A172 (cell line): ENCODE measurements around the gene EEF1G. TPM values are rescaled to one million over a fixed set of nuclear protein-coding genes. Genes with fewer than 3 reads are reported as not detected.
"Not testable (repeated sequence)": the region's sequence is repeated elsewhere in the genome, so short reads cannot be mapped to it uniquely, and the experiment has no call there.

Experiments
- DNase-seq: peaks from one replicate; pipeline ENCODE4 v3.0.0-alpha.2; 2015; ENCODE audit warnings: low spot score
- total RNA-seq: library from RNA; depleted of rRNA; stranded (reverse); fragments of >200 nt; shearing (Covaris generic); gene quantifications from 2 replicates; pipeline ENCODE4 v1.2.3, GENCODE V29; 2014; rRNA removed

EEF1G gene
- total RNA-seq: 1,294 and 1,343 TPM in 2 replicates

- peak; percentile 98 for DNase-seq
These were observed at the start of gene EEF1G for GRCh38 chr11:62573592-62574362. Gene EEF1G (minus strand): TSS chr11:62573891. CDS start chr11:62573842, 49 bp downstream.

- no peak for DNase-seq
These were observed 48.9 kb upstream of the EEF1G start for GRCh38 chr11:62622476-62623089.

- DNase-seq: peak; percentile 98
These were observed 48.1 kb upstream of the EEF1G start, which contains the start of gene B3GAT3 for GRCh38 chr11:62621567-62622470. Gene B3GAT3 (minus strand): TSS chr11:62621986. CDS start chr11:62621947, 39 bp downstream.

- DNase-seq: no peak
These were observed 47.4 kb upstream of the EEF1G start for GRCh38 chr11:62621027-62621566.

- not testable (repeated sequence) for DNase-seq
These were observed 43.3 kb upstream of the EEF1G start for GRCh38 chr11:62616957-62617356.

- DNase-seq: no peak
These were observed 41.8 kb upstream of the EEF1G start for GRCh38 chr11:62615521-62615920.

GRCh38 chr11:62614275-62614674 is 40.6 kb upstream of the EEF1G start:
- peak; percentile 54 for DNase-seq

- DNase-seq: no peak
These were observed 39.6 kb upstream of the EEF1G start for GRCh38 chr11:62613291-62613778.

- DNase-seq: peak; percentile 75
These were observed 38.9 kb upstream of the EEF1G start, which contains the start of the genes EML3 and ROM1 for GRCh38 chr11:62612366-62613290. Gene EML3 (minus strand): TSS chr11:62612775. CDS start chr11:62612457, 318 bp downstream. Gene ROM1 (plus strand): TSS chr11:62613257. CDS start chr11:62613282, 25 bp downstream.

- no peak for DNase-seq
These were observed 38.1 kb upstream of the EEF1G start for GRCh38 chr11:62611705-62612365.

GRCh38 chr11:62610814-62611704 is 37.4 kb upstream of the EEF1G start:
- no peak for DNase-seq

GRCh38 chr11:62610403-62610802 is 36.7 kb upstream of the EEF1G start:
- DNase-seq: no peak

- no peak for DNase-seq
These were observed 35.1 kb upstream of the EEF1G start for GRCh38 chr11:62608776-62609175.

GRCh38 chr11:62607714-62608113 is 34.0 kb upstream of the EEF1G start:
- no peak for DNase-seq

GRCh38 chr11:62605902-62606301 is 32.2 kb upstream of the EEF1G start:
- DNase-seq: no peak

- no peak for DNase-seq
These were observed 31.8 kb upstream of the EEF1G start for GRCh38 chr11:62605467-62605866.

- no peak for DNase-seq
These were observed 30.9 kb upstream of the EEF1G start for GRCh38 chr11:62604460-62605120.

- DNase-seq: no peak
These were observed 30.1 kb upstream of the EEF1G start for GRCh38 chr11:62603776-62604299.
